Hepatocyte (in vitro differentiated cells): Measurements from ENCODE around the gene ATP9B.

Source experiments
- EZH2 ChIP-seq: fragments of 200-600 bp; sonication (generic); IDR thresholded peaks from 2 replicates; pipeline ENCODE4 v1.6.1; 2016; ENCODE audit warnings: antibody characterized with exemption, mild to moderate bottlenecking, borderline replicate concordance
- EZH2phosphoT487 ChIP-seq: fragments of 200-600 bp; sonication (generic); IDR thresholded peaks from one replicate; pipeline ENCODE4 v1.6.1; 2018; ENCODE audit warnings: antibody characterized with exemption, mild to moderate bottlenecking, low read depth, moderate library complexity; ENCODE audit not compliant: unreplicated experiment, severe bottlenecking
- TF ChIP-seq, protein P1 (sequence below): fragments of 200-600 bp; sonication (generic); IDR thresholded peaks from 2 replicates; pipeline ENCODE4 v1.5.1; 2016; ENCODE audit warnings: antibody characterized with exemption, mild to moderate bottlenecking; ENCODE audit not compliant: poor library complexity

DNA sequence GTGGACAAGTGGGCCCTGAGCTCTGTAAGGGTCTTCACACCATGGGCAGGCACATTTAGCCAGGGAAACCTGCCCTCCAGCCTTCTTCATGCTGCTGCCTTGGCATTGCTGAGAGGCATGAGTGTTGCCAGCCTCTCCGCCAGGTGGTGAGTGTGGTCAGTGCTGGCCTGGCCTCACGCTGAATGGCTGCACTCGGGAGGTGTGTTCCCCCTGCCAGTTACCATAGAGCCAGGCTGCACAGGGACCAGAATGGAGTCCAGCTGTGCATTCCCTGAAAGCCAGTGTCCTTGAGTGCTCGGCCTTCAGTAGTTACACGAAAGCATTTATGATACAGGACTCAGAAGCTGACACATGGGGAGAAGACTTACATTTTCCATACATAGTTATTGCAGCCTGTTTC lies 139.7 kb downstream of the ATP9B start:
- no peak for TF ChIP-seq EZH2
- TF ChIP-seq, protein P1, sequence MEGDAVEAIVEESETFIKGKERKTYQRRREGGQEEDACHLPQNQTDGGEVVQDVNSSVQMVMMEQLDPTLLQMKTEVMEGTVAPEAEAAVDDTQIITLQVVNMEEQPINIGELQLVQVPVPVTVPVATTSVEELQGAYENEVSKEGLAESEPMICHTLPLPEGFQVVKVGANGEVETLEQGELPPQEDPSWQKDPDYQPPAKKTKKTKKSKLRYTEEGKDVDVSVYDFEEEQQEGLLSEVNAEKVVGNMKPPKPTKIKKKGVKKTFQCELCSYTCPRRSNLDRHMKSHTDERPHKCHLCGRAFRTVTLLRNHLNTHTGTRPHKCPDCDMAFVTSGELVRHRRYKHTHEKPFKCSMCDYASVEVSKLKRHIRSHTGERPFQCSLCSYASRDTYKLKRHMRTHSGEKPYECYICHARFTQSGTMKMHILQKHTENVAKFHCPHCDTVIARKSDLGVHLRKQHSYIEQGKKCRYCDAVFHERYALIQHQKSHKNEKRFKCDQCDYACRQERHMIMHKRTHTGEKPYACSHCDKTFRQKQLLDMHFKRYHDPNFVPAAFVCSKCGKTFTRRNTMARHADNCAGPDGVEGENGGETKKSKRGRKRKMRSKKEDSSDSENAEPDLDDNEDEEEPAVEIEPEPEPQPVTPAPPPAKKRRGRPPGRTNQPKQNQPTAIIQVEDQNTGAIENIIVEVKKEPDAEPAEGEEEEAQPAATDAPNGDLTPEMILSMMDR: no peak
- no peak for TF ChIP-seq EZH2phosphoT487
